Cardiac muscle cell (in vitro differentiated cells and primary cell): Measurements from ENCODE around the gene KCNMB2. TPM values are rescaled to one million over a fixed set of nuclear protein-coding genes. Genes with fewer than 3 reads are reported as not detected.

Experiments used
- DNase-seq, 2 donors: peaks; one replicate each; pipeline versions ENCODE4 v3.0.0 to v3.0.0-alpha.2; 2010 to 2017; ENCODE audit warnings: low read depth in 1 of 2, low spot score in 1 of 2
- H3K27ac ChIP-seq: fragments of 200-600 bp; sonication (generic); 2 replicates; pipeline ENCODE4 v1.5.1; 2016
- H3K27me3 ChIP-seq: fragments of 200-600 bp; sonication (generic); 2 replicates; pipeline ENCODE4 v1.6.0; 2016; ENCODE audit warnings: control low read depth
- H3K36me3 ChIP-seq: fragments of 200-600 bp; sonication (generic); 2 replicates; pipeline ENCODE4 v1.5.1; 2016; ENCODE audit warnings: control low read depth
- H3K4me1 ChIP-seq: fragments of 200-600 bp; sonication (generic); 2 replicates; pipeline ENCODE4 v1.8.1; 2017; ENCODE audit warnings: low read depth, mild to moderate bottlenecking, mixed run types
- H3K4me3 ChIP-seq: fragments of 200-600 bp; sonication (generic); 2 replicates; pipeline ENCODE4 v1.5.1; 2016; ENCODE audit warnings: mild to moderate bottlenecking
- H3K9me3 ChIP-seq: fragments of 200-600 bp; sonication (generic); 2 replicates; pipeline ENCODE4 v1.5.1; 2017; ENCODE audit warnings: low read depth, mild to moderate bottlenecking, control low read depth
- CTCF ChIP-seq: IDR thresholded peaks from 2 replicates; pipeline ENCODE4 v1.5.1; 2012; ENCODE audit warnings: low read depth, mild to moderate bottlenecking, low read length
- polyA plus RNA-seq: library from polyadenylated mRNA; unstranded; fragments of >200 nt; fragmentation: Nextera tagmentation; extraction: Ambion mirVana; gene quantifications from 2 replicates; pipeline ENCODE4 v1.2.1, GENCODE V29; 2016
- total RNA-seq: library from RNA; depleted of rRNA; stranded (reverse); fragments of >200 nt; gene quantifications from 2 replicates; pipeline ENCODE4 v1.2.3, GENCODE V29; 2016

The KCNMB2 gene
- total and polyA plus RNA-seq, 2 experiments from 2014 or later, result 0.33 TPM; not detected in 1

- no peaks in the 10 kb centered on the region for H3K27me3 ChIP-seq
- no peak for TF ChIP-seq CTCF
- no peaks in the 10 kb centered on the region for H3K36me3 ChIP-seq
- H3K27ac ChIP-seq, result no peak overlapping the region
- H3K4me3 ChIP-seq, result no peak overlapping the region
- H3K9me3 ChIP-seq, result no peaks in the 10 kb centered on the region
- peaks cover 4% of the 10 kb centered on the region for H3K4me1 ChIP-seq
- no peak for DNase-seq
Measured at GRCh38 chr3:178685591-178685906, 149.3 kb downstream of the KCNMB2 start.

GRCh38 chr3:178686826-178687225, 150.6 kb downstream of the KCNMB2 start:
- Histone ChIP-seq H3K4me3 (no peak overlapping the region), H3K9me3 (no peaks in the 10 kb centered on the region), H3K27me3 (no peaks in the 10 kb centered on the region), H3K4me1 (no peaks in the 10 kb centered on the region), H3K27ac (no peak overlapping the region), H3K36me3 (no peaks in the 10 kb centered on the region)
- no peak for DNase-seq
- TF ChIP-seq CTCF, result no peak

GRCh38 chr3:178690571-178690970, 154.3 kb downstream of the KCNMB2 start:
- DNase-seq, result peak; percentile 7 to 18
- no peaks in the 10 kb centered on the region for H3K36me3 ChIP-seq
- H3K4me3 ChIP-seq, result no peak overlapping the region
- H3K9me3 ChIP-seq, result no peaks in the 10 kb centered on the region
- no peaks in the 10 kb centered on the region for H3K4me1 ChIP-seq
- no peak overlapping the region for H3K27ac ChIP-seq
- no peaks in the 10 kb centered on the region for H3K27me3 ChIP-seq
- no peak for TF ChIP-seq CTCF

- H3K4me1 ChIP-seq, result no peaks in the 10 kb centered on the region
- H3K27me3 ChIP-seq, result no peaks in the 10 kb centered on the region
- no peak for DNase-seq
- no peak for TF ChIP-seq CTCF
- H3K9me3 ChIP-seq, result no peaks in the 10 kb centered on the region
- no peak overlapping the region for H3K4me3 ChIP-seq
- no peaks in the 10 kb centered on the region for H3K36me3 ChIP-seq
- no peak overlapping the region for H3K27ac ChIP-seq
Measured at GRCh38 chr3:178699364-178699763, 163.1 kb downstream of the KCNMB2 start.

GRCh38 chr3:178699810-178700209, 163.6 kb downstream of the KCNMB2 start:
- Histone ChIP-seq H3K4me3 (no peak overlapping the region), H3K27ac (no peak overlapping the region), H3K9me3 (no peaks in the 10 kb centered on the region), H3K4me1 (no peaks in the 10 kb centered on the region), H3K27me3 (no peaks in the 10 kb centered on the region), H3K36me3 (no peaks in the 10 kb centered on the region)
- peak in 1 of 2 donors; percentile 25 for DNase-seq
- TF ChIP-seq CTCF, result no peak

- Histone ChIP-seq H3K4me3 (no peak overlapping the region), H3K27ac (no peak overlapping the region), H3K36me3 (no peaks in the 10 kb centered on the region), H3K4me1 (no peaks in the 10 kb centered on the region), H3K9me3 (no peaks in the 10 kb centered on the region), H3K27me3 (no peaks in the 10 kb centered on the region)
- peak in 1 of 2 donors; percentile 18 for DNase-seq
- no peak for TF ChIP-seq CTCF
Measured at GRCh38 chr3:178703268-178703975, 167.2 kb downstream of the KCNMB2 start.
